ENCODE data around the gene CYP2A7. TPM values are rescaled to one million over a fixed set of nuclear protein-coding genes. Genes with fewer than 3 reads are reported as not detected.
"Not testable (repeated sequence)": the region's sequence is repeated elsewhere in the genome, so short reads cannot be mapped to it uniquely, and the experiment has no call there.

Gene CYP2A7
- total RNA-seq, 6 experiments from 2014 or later = not detected

DNA sequence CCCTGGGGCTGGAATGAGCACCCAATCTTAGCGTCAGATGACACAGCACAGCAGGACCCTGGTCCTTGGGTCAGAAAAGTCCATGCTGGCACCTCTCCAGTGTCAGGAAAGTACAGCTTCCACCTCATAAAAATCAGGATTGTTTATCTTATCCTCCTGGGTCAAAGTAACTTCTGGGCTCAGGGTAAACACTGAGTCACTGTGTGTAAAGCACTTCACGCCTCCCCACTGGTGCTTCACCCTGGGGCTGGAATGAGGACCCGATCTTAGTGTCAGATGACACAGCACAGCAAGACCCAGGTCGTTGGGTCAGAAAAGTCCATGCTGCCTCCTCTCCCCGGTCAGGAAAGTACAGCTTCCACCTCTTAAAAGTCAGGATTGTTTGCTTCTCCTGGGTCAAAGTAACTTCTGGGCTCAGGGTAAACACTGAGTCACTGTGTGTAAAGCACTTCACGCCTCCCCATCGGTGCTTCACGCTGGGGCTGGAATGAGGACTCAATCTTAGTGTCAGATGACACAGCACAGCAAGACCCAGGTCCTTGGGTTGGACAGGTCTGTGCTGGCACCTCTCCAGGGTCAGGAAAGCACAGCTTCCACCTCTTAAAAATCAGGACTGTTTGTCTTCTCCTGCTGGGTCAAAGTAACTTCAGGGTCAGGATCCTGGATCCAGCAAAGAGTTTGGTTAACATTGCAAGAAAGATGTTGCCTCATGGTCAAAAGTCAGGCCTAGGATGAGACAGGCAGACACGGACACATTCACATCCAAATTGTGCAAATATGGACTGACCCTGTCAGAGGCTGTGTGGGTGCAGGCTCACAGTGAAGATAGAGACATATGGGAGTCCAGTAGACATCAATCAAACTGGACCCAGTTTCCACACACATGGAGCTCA is 39.2 kb upstream of the CYP2A7 start:
- Mint-ChIP-seq H3K9me3 (peaks cover 23% of the 10 kb centered on the region), H3K27ac (peak overlapping the region; percentile 16; the same call in 1 of the 2 replicates), H3K27me3 (ENCODE audit: insufficient read depth) (peaks cover 19% of the 10 kb centered on the region), H3K4me1 (ENCODE audit: low read depth) (peaks cover 10% of the 10 kb centered on the region), H3K36me3 (ENCODE audit: low read depth) (peaks cover 6% of the 10 kb centered on the region; the same call in 1 of the 2 replicates), H3K4me3 (no peak overlapping the region)
- TF ChIP-seq, protein P1, sequence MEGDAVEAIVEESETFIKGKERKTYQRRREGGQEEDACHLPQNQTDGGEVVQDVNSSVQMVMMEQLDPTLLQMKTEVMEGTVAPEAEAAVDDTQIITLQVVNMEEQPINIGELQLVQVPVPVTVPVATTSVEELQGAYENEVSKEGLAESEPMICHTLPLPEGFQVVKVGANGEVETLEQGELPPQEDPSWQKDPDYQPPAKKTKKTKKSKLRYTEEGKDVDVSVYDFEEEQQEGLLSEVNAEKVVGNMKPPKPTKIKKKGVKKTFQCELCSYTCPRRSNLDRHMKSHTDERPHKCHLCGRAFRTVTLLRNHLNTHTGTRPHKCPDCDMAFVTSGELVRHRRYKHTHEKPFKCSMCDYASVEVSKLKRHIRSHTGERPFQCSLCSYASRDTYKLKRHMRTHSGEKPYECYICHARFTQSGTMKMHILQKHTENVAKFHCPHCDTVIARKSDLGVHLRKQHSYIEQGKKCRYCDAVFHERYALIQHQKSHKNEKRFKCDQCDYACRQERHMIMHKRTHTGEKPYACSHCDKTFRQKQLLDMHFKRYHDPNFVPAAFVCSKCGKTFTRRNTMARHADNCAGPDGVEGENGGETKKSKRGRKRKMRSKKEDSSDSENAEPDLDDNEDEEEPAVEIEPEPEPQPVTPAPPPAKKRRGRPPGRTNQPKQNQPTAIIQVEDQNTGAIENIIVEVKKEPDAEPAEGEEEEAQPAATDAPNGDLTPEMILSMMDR (IDR thresholded peaks at IDR 0.05) = no peak
- DNase-seq = peak; percentile 19

DNA sequence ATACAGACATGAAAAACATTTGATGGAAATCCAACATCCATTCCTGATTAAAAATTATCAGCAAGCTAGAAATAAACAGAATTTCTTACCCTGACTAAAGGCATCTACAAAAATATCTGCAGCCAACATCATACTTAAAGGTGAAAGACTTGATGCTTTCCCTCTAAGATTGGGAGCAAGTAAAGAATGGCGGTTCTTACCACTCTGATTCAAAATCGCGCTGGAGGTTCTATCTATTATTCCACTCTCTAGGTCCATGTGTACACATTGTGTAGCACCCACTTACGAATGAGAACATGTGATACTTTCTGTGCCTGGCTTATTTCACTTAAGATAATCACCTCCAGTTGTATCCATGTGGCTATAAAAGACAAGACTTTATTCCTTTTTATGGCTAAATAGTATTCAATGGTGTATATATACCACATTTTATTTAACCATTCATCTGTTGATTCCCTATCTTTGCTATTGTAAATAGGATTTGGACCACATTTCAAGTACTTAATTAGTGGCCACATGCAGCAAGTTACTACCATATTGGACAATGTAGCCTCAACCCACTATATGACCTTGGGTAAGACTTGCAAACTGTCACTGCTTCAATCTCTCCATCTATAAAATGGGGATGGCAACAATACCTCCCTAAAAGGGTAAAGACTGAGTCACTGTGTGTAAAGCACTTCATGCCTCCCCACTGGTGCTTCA is 38.4 kb upstream of the CYP2A7 start:
- Mint-ChIP-seq H3K4me1 (ENCODE audit: low read depth) (peaks cover 10% of the 10 kb centered on the region), H3K4me3 (no peak overlapping the region), H3K9me3 (peaks cover 23% of the 10 kb centered on the region), H3K27me3 (ENCODE audit: insufficient read depth) (peaks cover 19% of the 10 kb centered on the region), H3K36me3 (ENCODE audit: low read depth) (peaks cover 6% of the 10 kb centered on the region; the same call in 1 of the 2 replicates), H3K27ac (peak overlapping the region; percentile 16; the same call in 1 of the 2 replicates)
- TF ChIP-seq, protein P1 (IDR thresholded peaks at IDR 0.05) = no peak
- no peak for DNase-seq

DNA sequence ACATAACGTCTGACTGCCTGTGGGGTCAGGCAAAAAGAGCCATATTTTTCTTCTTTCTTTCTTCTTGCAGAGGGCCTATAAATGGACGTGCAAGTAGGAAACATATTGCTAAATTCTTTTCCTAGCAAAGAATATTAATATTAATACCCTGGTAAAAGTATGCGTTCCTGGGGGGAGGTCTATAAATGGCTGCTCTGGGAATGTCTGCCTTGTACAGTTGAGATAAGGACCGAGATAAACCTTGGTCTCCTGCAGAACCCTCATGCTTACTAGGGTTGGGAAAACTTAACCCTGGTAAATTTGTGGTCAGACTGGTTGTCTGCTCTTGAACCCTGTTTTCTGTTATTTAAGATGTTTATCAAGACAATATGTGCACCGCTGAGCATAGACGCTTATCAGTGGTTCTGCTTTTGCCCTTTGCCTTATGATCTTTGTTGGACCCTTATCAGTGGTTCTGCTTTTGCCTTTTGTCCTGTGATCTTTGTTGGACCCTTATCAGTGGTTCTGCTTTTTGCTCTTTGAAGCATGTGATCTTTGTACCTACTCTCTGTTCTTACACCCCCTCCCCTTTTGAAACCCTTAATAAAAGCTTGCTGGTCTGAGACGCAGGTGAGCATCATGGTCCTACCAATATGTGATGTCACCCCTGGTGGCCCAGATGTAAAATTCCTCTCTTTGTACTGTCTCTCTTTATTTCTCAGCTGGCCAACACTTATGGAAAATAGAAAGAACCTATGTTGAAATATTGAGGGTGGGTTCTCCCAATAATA is 37.7 kb upstream of the CYP2A7 start:
- H3K4me1 Mint-ChIP-seq (ENCODE audit: low read depth) = not testable (repeated sequence)

DNA sequence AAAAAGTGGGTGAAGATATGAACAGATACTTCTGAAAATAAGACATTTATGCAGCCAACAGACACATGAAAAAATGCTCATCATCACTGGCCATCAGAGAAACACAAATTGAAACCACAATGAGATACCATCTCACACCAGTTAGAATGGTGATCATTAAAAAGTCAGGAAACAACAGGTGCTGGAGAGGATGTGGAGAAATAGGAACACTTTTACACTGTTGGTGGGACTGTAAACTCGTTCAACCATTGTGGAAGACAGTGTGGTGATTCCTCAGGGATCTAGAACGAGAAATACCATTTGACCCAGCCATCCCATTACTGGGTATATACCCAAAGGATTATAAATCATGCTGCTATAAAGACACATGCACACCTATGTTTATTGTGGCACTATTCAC is 36.3 kb upstream of the CYP2A7 start:
- H3K4me1 Mint-ChIP-seq (ENCODE audit: low read depth); H3K36me3 Mint-ChIP-seq (ENCODE audit: low read depth); H3K27ac Mint-ChIP-seq; H3K4me3 Mint-ChIP-seq; DNase-seq: not testable (repeated sequence)
- peaks cover 26% of the 10 kb centered on the region for H3K9me3 Mint-ChIP-seq
- peaks cover 14% of the 10 kb centered on the region for H3K27me3 Mint-ChIP-seq (ENCODE audit: insufficient read depth)

More for the DNA sequence above, 37.7 kb upstream of the CYP2A7 start:
- not testable (repeated sequence) for H3K36me3 Mint-ChIP-seq (ENCODE audit: low read depth); H3K27ac Mint-ChIP-seq; H3K4me3 Mint-ChIP-seq; DNase-seq
- peaks cover 23% of the 10 kb centered on the region for H3K9me3 Mint-ChIP-seq
- H3K27me3 Mint-ChIP-seq (ENCODE audit: insufficient read depth) = peaks cover 21% of the 10 kb centered on the region

DNA sequence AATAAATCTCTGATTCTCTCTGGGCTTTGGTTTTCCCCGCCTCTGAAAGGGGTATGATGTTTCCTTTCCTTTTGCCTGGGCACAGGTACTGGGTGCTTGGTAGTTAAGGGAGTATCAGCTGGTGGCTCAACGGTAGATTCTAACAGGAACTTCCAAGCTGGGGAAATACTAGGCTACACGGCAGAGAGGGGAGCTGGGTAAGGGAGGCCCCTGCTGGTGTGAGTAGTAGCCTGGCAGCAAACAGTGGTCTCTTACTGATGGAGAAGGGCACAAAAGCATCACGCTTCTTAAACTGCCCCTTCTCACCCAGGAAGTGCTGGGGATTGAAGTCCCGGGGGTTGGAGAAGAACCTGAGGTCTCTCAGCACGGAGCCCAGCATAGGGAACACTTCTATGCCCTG is 26.9 kb upstream of the CYP2A7 start:
- TF ChIP-seq, protein P1 (IDR thresholded peaks at IDR 0.05) = no peak
- no peaks in the 10 kb centered on the region; the same call in 1 of the 2 replicates for H3K36me3 Mint-ChIP-seq (ENCODE audit: low read depth)
- H3K4me3 Mint-ChIP-seq = no peak overlapping the region
- DNase-seq = no peak
- peaks cover 37% of the 10 kb centered on the region for H3K27me3 Mint-ChIP-seq (ENCODE audit: insufficient read depth)
- no peak overlapping the region for H3K27ac Mint-ChIP-seq
- H3K9me3 Mint-ChIP-seq = peaks cover 3% of the 10 kb centered on the region; the same call in 1 of the 2 replicates
- peaks cover 5% of the 10 kb centered on the region; the same call in 1 of the 2 replicates for H3K4me1 Mint-ChIP-seq (ENCODE audit: low read depth)

Measured in HFFc6 (cell line).